Keratinocyte (primary cell): ENCODE measurements around the gene TBCD. TPM values are rescaled to one million over a fixed set of nuclear protein-coding genes. Genes with fewer than 3 reads are reported as not detected.

Experiments used
- DNase-seq: peaks from one replicate; pipeline ENCODE4 v3.0.0-alpha.2; 2011; ENCODE audit warnings: low read depth, missing footprints, low spot score
- FAIRE-seq: peaks from 2 replicates; lab custom pipeline; 2011; peaks lifted over from hg19 to GRCh38; lab: Jason Lieb, UNC
- H2AFZ ChIP-seq: 2 replicates; pipeline ENCODE4 v1.6.0; 2012; ENCODE audit warnings: low read length, control low read depth, inconsistent platforms; ENCODE audit not compliant: control insufficient read depth
- H3K27ac ChIP-seq: 2 replicates; pipeline ENCODE4 v1.5.1; 2011; ENCODE audit warnings: low read length; ENCODE audit not compliant: control insufficient read depth, insufficient read depth
- H3K27me3 ChIP-seq: 3 replicates; pipeline ENCODE4 v1.6.0; 2011; ENCODE audit warnings: low read length; ENCODE audit not compliant: control insufficient read depth, insufficient read depth; ENCODE audit errors: extremely low read depth
- H3K36me3 ChIP-seq, 2 experiments: 2 replicates in 1 of 2; 3 replicates in 1 of 2; pipeline ENCODE4 v1.5.1; 2011; ENCODE audit warnings: low read length in 2 of 2, mild to moderate bottlenecking in 1 of 2; ENCODE audit not compliant: control insufficient read depth in 2 of 2, insufficient read depth in 2 of 2; ENCODE audit errors: extremely low read depth in 1 of 2
- H3K4me1 ChIP-seq: 3 replicates; pipeline ENCODE4 v1.5.1; 2011; ENCODE audit warnings: low read length; ENCODE audit not compliant: control insufficient read depth, insufficient read depth; ENCODE audit errors: extremely low read depth
- H3K4me2 ChIP-seq: 3 replicates; pipeline ENCODE4 v1.6.0; 2011; ENCODE audit warnings: low read depth, low read length; ENCODE audit not compliant: control insufficient read depth, insufficient read depth; ENCODE audit errors: extremely low read depth
- H3K4me3 ChIP-seq, 3 experiments: fragments of 200-600 bp in 1 of 3; sonication (generic) in 1 of 3; 2 replicates in 2 of 3; 3 replicates in 1 of 3; pipeline ENCODE4 v1.5.1; 2011 to 2016; ENCODE audit warnings: low read length in 3 of 3, mild to moderate bottlenecking in 3 of 3, control low read depth in 2 of 3, inconsistent platforms in 1 of 3, low read depth in 1 of 3, mixed read lengths in 1 of 3, mixed run types in 1 of 3, moderate library complexity in 1 of 3; ENCODE audit not compliant: control insufficient read depth in 2 of 3, insufficient read depth in 2 of 3; ENCODE audit errors: extremely low read depth in 1 of 3
- H3K79me2 ChIP-seq: 2 replicates; pipeline ENCODE4 v1.6.0; 2012; ENCODE audit warnings: low read length; ENCODE audit not compliant: control insufficient read depth, insufficient read depth
- H3K9ac ChIP-seq: 3 replicates; pipeline ENCODE4 v1.6.0; 2011; ENCODE audit warnings: low read length; ENCODE audit not compliant: control insufficient read depth, insufficient read depth; ENCODE audit errors: extremely low read depth
- H3K9me1 ChIP-seq: 3 replicates; pipeline ENCODE4 v1.6.0; 2011; ENCODE audit warnings: low read length; ENCODE audit not compliant: control insufficient read depth, insufficient read depth; ENCODE audit errors: extremely low read depth
- H3K9me3 ChIP-seq: 2 replicates; pipeline ENCODE4 v1.5.1; 2012; ENCODE audit warnings: low read depth, low read length; ENCODE audit not compliant: control insufficient read depth
- H4K20me1 ChIP-seq: 3 replicates; pipeline ENCODE4 v1.6.0; 2011; ENCODE audit warnings: low read length; ENCODE audit not compliant: control insufficient read depth, insufficient read depth; ENCODE audit errors: extremely low read depth
- CTCF ChIP-seq, 3 experiments: IDR thresholded peaks in 1 of 3; conservative IDR thresholded peaks in 1 of 3; optimal IDR thresholded peaks in 1 of 3; 2 replicates in 2 of 3; 3 replicates in 1 of 3; pipeline versions ENCODE3 to v1.5.1; 2011; ENCODE audit warnings: low read length in 3 of 3, mild to moderate bottlenecking in 3 of 3, moderate library complexity in 2 of 3, control low read depth in 1 of 3, inconsistent platforms in 1 of 3; ENCODE audit not compliant: insufficient read depth in 2 of 3; ENCODE audit errors: extremely low read depth in 1 of 3
- EZH2 ChIP-seq: IDR thresholded peaks from one replicate; pipeline ENCODE4 v1.6.1; 2012; ENCODE audit warnings: inconsistent platforms, mild to moderate bottlenecking, low read length, moderate library complexity
- dilution Hi-C: fragments of 300-500 bp; cut with MboI; formaldehyde crosslinking; loops from one replicate; pipeline ENCODE4 v1.7.0; 2020; ENCODE audit warnings: low sequenced_read_pairs; ENCODE audit not compliant: extremely low pct_ligation_motif_present
- polyA plus RNA-seq, 5 experiments: library from polyadenylated mRNA; depleted of rRNA in 3 of 5; stranded (reverse) in 3 of 5; stranded (forward) in 1 of 5; unstranded in 1 of 5; fragments of >200 nt; gene quantifications; 1 replicate in 1 of 5; 2 replicates in 3 of 5; 3 replicates in 1 of 5; pipeline versions ENCODE4 v1.2.1 to v1.2.3, GENCODE V29; 2011 to 2012; ENCODE audit warnings: missing spikeins in 2 of 5, low read depth in 1 of 5, low replicate concordance in 1 of 5

Gene TBCD
- polyA plus RNA-seq, 1 donor (not counting 4 experiments of a cell fraction or from before 2014, with no cell fraction given), result 36.2 TPM

- no peak overlapping the region for H3K9ac ChIP-seq
- FAIRE-seq, result no peak
- TF ChIP-seq CTCF (optimal IDR thresholded peaks at IDR 0.05 in 1 of 3, IDR thresholded peaks at IDR 0.05 in 1 of 3, conservative IDR thresholded peaks at IDR 0.05 in 1 of 3; ENCODE audit: extremely low read depth in 1 of 3, insufficient read depth in 2 of 3, low read length in 3 of 3), result no peak
- TF ChIP-seq EZH2, result no peak
- H3K4me2 ChIP-seq, result no peak overlapping the region
- H3K27me3 ChIP-seq, result no peaks in the 10 kb centered on the region
- no peak overlapping the region for H3K4me3 ChIP-seq
- DNase-seq, result no peak
- no peaks in the 10 kb centered on the region for H3K79me2 ChIP-seq
- H2AFZ ChIP-seq, result no peak overlapping the region
- no peak overlapping the region for H3K27ac ChIP-seq
- H3K9me1 ChIP-seq, result no peaks in the 10 kb centered on the region
- dilution Hi-C loops, result no loop called here
- no peaks in the 10 kb centered on the region for H4K20me1 ChIP-seq
- H3K4me1 ChIP-seq, result peaks cover 5% of the 10 kb centered on the region
- no peaks in the 10 kb centered on the region for H3K36me3 ChIP-seq
- H3K9me3 ChIP-seq, result peaks cover 6% of the 10 kb centered on the region
Measured at GRCh38 chr17:82960419-82961271, 208.8 kb downstream of the TBCD start.

- H3K9ac ChIP-seq, result no peak overlapping the region
- FAIRE-seq (no peak), DNase-seq (no peak)
- no peak overlapping the region for H2AFZ ChIP-seq
- no peaks in the 10 kb centered on the region for H4K20me1 ChIP-seq
- peaks cover 5% of the 10 kb centered on the region for H3K4me1 ChIP-seq
- H3K36me3 ChIP-seq, result no peaks in the 10 kb centered on the region
- H3K4me3 ChIP-seq, result no peak overlapping the region
- H3K79me2 ChIP-seq, result no peaks in the 10 kb centered on the region
- H3K9me3 ChIP-seq, result peaks cover 6% of the 10 kb centered on the region
- dilution Hi-C loops, result no loop called here
- no peaks in the 10 kb centered on the region for H3K27me3 ChIP-seq
- no peak overlapping the region for H3K4me2 ChIP-seq
- TF ChIP-seq CTCF (optimal IDR thresholded peaks at IDR 0.05 in 1 of 3, IDR thresholded peaks at IDR 0.05 in 1 of 3, conservative IDR thresholded peaks at IDR 0.05 in 1 of 3; ENCODE audit: extremely low read depth in 1 of 3, insufficient read depth in 2 of 3, low read length in 3 of 3) (no peak), EZH2 (no peak)
- H3K27ac ChIP-seq, result no peak overlapping the region
- no peaks in the 10 kb centered on the region for H3K9me1 ChIP-seq
Measured at GRCh38 chr17:82961366-82962162, 209.7 kb downstream of the TBCD start.
